HepG2 (cell line): ENCODE measurements around the gene FXN. TPM values are rescaled to one million over a fixed set of nuclear protein-coding genes. Genes with fewer than 3 reads are reported as not detected.

Experiments used
- ADNP ChIP-seq: sonication (generic); formaldehyde crosslinking; IDR thresholded peaks from 2 replicates; pipeline ENCODE4 v1.4.0; 2020; ENCODE audit warnings: missing genetic modification reagents
- CBFB ChIP-seq: sonication (generic); formaldehyde crosslinking; IDR thresholded peaks from 2 replicates; pipeline ENCODE4 v1.4.0; 2020; ENCODE audit warnings: missing genetic modification reagents
- DPF2 ChIP-seq: sonication (generic); formaldehyde crosslinking; IDR thresholded peaks from 2 replicates; pipeline ENCODE4 v1.4.0; 2020; ENCODE audit warnings: mild to moderate bottlenecking, low read depth, missing genetic modification reagents, borderline replicate concordance
- ELF4 ChIP-seq: sonication (generic); formaldehyde crosslinking; IDR thresholded peaks from 2 replicates; pipeline ENCODE4 v1.5.0; 2020; ENCODE audit warnings: missing genetic modification reagents, mild to moderate bottlenecking, moderate library complexity, borderline replicate concordance
- KLF11 ChIP-seq: IDR thresholded peaks from 2 replicates; pipeline ENCODE4 v1.6.1; 2016; ENCODE audit warnings: missing compliant biosample characterization
- MXI1 ChIP-seq: IDR thresholded peaks from 3 replicates; pipeline ENCODE4 v1.6.1; 2012; ENCODE audit warnings: low read depth, low read length, inconsistent platforms, borderline replicate concordance
- SIX1 ChIP-seq: sonication (generic); formaldehyde crosslinking; IDR thresholded peaks from 2 replicates; pipeline ENCODE4 v1.4.0; 2020; ENCODE audit warnings: missing genetic modification reagents, borderline replicate concordance
- SIX4 ChIP-seq: sonication (generic); formaldehyde crosslinking; IDR thresholded peaks from 2 replicates; pipeline ENCODE4 v1.4.0; 2020; ENCODE audit warnings: missing genetic modification reagents
- STAG1 ChIP-seq: sonication (generic); formaldehyde crosslinking; IDR thresholded peaks from 2 replicates; pipeline ENCODE4 v1.4.0; 2020; ENCODE audit warnings: missing genetic modification reagents
- TARDBP ChIP-seq: sonication (generic); formaldehyde crosslinking; IDR thresholded peaks from 2 replicates; pipeline ENCODE4 v1.8.0; 2022; ENCODE audit warnings: mild to moderate bottlenecking, missing genetic modification reagents
- TCF12 ChIP-seq, 2 experiments: fragments of 450-650 bp in 1 of 2; sonication (generic) in 1 of 2; formaldehyde crosslinking in 1 of 2; IDR thresholded peaks; 2 replicates each; pipeline versions ENCODE4 v1.6.1 to v1.8.0; 2017 to 2022; ENCODE audit warnings: antibody characterized with exemption in 1 of 2, mild to moderate bottlenecking in 1 of 2, missing genetic modification reagents in 1 of 2, moderate library complexity in 1 of 2
- ZBTB7A ChIP-seq: sonication (generic); formaldehyde crosslinking; IDR thresholded peaks from 2 replicates; pipeline ENCODE4 v1.8.0; 2022; ENCODE audit warnings: mild to moderate bottlenecking, missing genetic modification reagents
- ZFX ChIP-seq: sonication (generic); formaldehyde crosslinking; IDR thresholded peaks from 2 replicates; pipeline ENCODE4 v1.4.0; 2020; ENCODE audit warnings: mild to moderate bottlenecking, low read depth, missing genetic modification reagents, moderate library complexity
- ZNF20 ChIP-seq: sonication (generic); formaldehyde crosslinking; IDR thresholded peaks from 2 replicates; pipeline ENCODE4 v1.4.0; 2020; ENCODE audit warnings: mild to moderate bottlenecking, moderate library complexity, missing genetic modification reagents
- ZNF460 ChIP-seq: sonication (generic); formaldehyde crosslinking; IDR thresholded peaks from 2 replicates; pipeline ENCODE4 v1.5.1; 2020; ENCODE audit warnings: missing genetic modification reagents, mild to moderate bottlenecking, borderline replicate concordance
- polyA plus RNA-seq, 8 experiments: library from polyadenylated mRNA; depleted of rRNA in 3 of 8; stranded (reverse) in 7 of 8; unstranded in 1 of 8; fragments of >200 nt; fragmentation: Illumina TruSeq in 4 of 8; extraction: Trizol in 4 of 8; gene quantifications; 2 replicates each; pipeline versions ENCODE4 v1.2.1 to v1.2.3, GENCODE V29; 2011 to 2016; ENCODE audit warnings: low read depth in 4 of 8, missing spikeins in 1 of 8, mixed read lengths in 1 of 8; ENCODE audit not compliant: insufficient read depth in 1 of 8
- total RNA-seq, 5 experiments: library from RNA; depleted of rRNA; stranded (reverse); fragments of >200 nt; fragmentation: Illumina TruSeq; extraction: Trizol; gene quantifications; 2 replicates each; pipeline ENCODE4 v1.2.3, GENCODE V29; 2016; ENCODE audit warnings: low read depth in 1 of 5
- TF ChIP-seq, protein P1 (sequence below): sonication (generic); formaldehyde crosslinking; IDR thresholded peaks from 2 replicates; pipeline ENCODE4 v1.4.0; 2020; ENCODE audit warnings: low read depth, mild to moderate bottlenecking, missing genetic modification reagents
- TF ChIP-seq, protein P2 (sequence below): sonication (generic); formaldehyde crosslinking; IDR thresholded peaks from 2 replicates; pipeline ENCODE4 v1.4.0; 2020; ENCODE audit warnings: mild to moderate bottlenecking, low read depth, missing genetic modification reagents
- TF ChIP-seq, protein P3 (sequence below): sonication (generic); formaldehyde crosslinking; IDR thresholded peaks from 2 replicates; pipeline ENCODE4 v1.4.0; 2020; ENCODE audit warnings: low read depth, missing genetic modification reagents
- TF ChIP-seq, protein P4 (sequence below): sonication (generic); formaldehyde crosslinking; IDR thresholded peaks from 2 replicates; pipeline ENCODE4 v1.5.0; 2020; ENCODE audit warnings: mild to moderate bottlenecking, missing genetic modification reagents

The FXN gene
- total and polyA plus RNA-seq, 2 of the 13 experiments (the other 11 are each of a cell fraction or from before 2014, with no cell fraction given): 24.1 to 26.0 TPM

DNA sequence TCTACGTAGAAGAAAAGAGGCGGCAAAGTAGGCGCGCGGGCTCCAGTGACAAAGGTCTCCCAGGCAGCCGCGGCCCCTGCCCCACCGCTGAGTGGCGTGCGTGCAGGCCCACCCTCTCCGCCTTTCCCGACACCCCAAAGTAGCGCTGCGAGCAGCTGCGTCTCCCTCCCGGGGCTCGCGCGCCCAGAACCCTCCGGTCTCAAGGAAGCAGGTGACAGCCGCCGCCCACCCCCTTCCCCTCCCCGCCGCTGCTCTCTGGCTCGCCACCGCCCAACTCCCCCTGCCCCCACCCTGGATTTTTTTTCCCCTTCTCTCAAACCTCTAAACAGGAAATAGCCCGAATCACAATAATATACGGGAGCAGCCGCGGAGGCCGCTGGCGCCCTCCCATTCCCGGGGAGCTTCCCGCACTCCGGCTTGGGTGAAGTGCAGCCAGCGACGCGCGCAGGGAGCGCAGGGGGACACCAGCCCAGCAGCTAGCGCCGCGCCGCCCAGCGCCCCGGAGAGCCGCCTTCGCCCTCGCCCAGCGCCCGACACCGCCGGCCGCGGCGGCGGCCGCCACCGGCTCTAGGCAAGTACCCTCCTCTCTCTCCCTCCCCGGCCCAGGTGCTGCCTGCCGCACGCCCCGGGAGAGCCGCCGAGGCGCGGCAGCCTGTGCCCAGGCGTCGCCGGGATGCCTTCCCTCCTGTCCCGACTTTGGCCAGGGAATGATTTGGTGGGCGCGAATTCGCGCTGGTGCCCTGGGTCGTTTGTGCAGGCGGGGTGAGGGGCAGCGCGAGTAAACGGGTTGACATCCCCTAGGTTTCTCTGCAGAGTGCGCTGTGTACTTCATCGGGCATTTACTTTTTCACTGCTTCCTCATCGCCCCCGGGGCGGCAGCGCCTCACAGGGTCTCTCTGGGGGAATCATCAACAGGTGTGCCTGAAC, 85.9 kb downstream of the FXN start (continued):
- TF ChIP-seq CBFB (no peak), TARDBP (CRISPR knock-in tag) (no peak), TCF12 (IDR thresholded peaks at IDR 0.05) (no peak), TCF12 (CRISPR knock-in tag; IDR thresholded peaks at IDR 0.05) (no peak), ADNP (CRISPR knock-in tag) (no peak), ZNF20 (CRISPR knock-in tag) (0 out of 2 replicates have a peak, but pooled peaks have one; percentile 12), SIX1 (CRISPR knock-in tag) (peak; percentile 3; the same call in 1 of the 2 replicates), STAG1 (CRISPR knock-in tag) (no peak), KLF11 (CRISPR knock-in tag) (no peak), DPF2 (CRISPR knock-in tag) (no peak), MXI1 (peak; percentile 49; the same call in 1 of the 3 replicates), SIX4 (CRISPR knock-in tag) (0 out of 2 replicates have a peak, but pooled peaks have one; percentile 2), ZFX (CRISPR knock-in tag) (peak; percentile 58), ZBTB7A (CRISPR knock-in tag) (no peak), ZNF460 (no peak), ELF4 (CRISPR knock-in tag) (no peak)
- TF ChIP-seq, protein P1, sequence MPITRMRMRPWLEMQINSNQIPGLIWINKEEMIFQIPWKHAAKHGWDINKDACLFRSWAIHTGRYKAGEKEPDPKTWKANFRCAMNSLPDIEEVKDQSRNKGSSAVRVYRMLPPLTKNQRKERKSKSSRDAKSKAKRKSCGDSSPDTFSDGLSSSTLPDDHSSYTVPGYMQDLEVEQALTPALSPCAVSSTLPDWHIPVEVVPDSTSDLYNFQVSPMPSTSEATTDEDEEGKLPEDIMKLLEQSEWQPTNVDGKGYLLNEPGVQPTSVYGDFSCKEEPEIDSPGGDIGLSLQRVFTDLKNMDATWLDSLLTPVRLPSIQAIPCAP (CRISPR knock-in tag): no peak
- TF ChIP-seq, protein P2, sequence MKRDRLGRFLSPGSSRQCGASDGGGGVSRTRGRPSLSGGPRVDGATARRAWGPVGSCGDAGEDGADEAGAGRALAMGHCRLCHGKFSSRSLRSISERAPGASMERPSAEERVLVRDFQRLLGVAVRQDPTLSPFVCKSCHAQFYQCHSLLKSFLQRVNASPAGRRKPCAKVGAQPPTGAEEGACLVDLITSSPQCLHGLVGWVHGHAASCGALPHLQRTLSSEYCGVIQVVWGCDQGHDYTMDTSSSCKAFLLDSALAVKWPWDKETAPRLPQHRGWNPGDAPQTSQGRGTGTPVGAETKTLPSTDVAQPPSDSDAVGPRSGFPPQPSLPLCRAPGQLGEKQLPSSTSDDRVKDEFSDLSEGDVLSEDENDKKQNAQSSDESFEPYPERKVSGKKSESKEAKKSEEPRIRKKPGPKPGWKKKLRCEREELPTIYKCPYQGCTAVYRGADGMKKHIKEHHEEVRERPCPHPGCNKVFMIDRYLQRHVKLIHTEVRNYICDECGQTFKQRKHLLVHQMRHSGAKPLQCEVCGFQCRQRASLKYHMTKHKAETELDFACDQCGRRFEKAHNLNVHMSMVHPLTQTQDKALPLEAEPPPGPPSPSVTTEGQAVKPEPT (CRISPR knock-in tag): no peak
- TF ChIP-seq, protein P3, sequence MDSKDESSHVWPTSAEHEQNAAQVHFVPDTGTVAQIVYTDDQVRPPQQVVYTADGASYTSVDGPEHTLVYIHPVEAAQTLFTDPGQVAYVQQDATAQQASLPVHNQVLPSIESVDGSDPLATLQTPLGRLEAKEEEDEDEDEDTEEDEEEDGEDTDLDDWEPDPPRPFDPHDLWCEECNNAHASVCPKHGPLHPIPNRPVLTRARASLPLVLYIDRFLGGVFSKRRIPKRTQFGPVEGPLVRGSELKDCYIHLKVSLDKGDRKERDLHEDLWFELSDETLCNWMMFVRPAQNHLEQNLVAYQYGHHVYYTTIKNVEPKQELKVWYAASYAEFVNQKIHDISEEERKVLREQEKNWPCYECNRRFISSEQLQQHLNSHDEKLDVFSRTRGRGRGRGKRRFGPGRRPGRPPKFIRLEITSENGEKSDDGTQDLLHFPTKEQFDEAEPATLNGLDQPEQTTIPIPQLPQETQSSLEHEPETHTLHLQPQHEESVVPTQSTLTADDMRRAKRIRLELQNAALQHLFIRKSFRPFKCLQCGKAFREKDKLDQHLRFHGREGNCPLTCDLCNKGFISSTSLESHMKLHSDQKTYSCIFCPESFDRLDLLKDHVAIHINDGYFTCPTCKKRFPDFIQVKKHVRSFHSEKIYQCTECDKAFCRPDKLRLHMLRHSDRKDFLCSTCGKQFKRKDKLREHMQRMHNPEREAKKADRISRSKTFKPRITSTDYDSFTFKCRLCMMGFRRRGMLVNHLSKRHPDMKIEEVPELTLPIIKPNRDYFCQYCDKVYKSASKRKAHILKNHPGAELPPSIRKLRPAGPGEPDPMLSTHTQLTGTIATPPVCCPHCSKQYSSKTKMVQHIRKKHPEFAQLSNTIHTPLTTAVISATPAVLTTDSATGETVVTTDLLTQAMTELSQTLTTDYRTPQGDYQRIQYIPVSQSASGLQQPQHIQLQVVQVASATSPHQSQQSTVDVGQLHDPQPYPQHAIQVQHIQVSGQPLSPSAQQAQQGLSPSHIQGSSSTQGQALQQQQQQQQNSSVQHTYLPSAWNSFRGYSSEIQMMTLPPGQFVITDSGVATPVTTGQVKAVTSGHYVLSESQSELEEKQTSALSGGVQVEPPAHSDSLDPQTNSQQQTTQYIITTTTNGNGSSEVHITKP (CRISPR knock-in tag): no peak
- TF ChIP-seq, protein P4, sequence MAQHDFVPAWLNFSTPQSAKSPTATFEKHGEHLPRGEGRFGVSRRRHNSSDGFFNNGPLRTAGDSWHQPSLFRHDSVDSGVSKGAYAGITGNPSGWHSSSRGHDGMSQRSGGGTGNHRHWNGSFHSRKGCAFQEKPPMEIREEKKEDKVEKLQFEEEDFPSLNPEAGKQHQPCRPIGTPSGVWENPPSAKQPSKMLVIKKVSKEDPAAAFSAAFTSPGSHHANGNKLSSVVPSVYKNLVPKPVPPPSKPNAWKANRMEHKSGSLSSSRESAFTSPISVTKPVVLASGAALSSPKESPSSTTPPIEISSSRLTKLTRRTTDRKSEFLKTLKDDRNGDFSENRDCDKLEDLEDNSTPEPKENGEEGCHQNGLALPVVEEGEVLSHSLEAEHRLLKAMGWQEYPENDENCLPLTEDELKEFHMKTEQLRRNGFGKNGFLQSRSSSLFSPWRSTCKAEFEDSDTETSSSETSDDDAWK: no peak
